K562 (cell line): ENCODE data around the gene ING4. TPM values are rescaled to one million over a fixed set of nuclear protein-coding genes. Genes with fewer than 3 reads are reported as not detected.

Source experiments
- ATF2 ChIP-seq: sonication (generic); formaldehyde crosslinking; IDR thresholded peaks from 2 replicates; pipeline ENCODE4 v1.8.1; 2022; ENCODE audit warnings: missing genetic modification reagents
- ATF4 ChIP-seq: fragments of 450-650 bp; formaldehyde crosslinking; IDR thresholded peaks from 2 replicates; pipeline ENCODE4 v1.4.0; 2022; ENCODE audit warnings: mild to moderate bottlenecking, moderate library complexity
- BHLHE40 ChIP-seq: IDR thresholded peaks from 2 replicates; pipeline ENCODE4 v1.6.1; 2011; ENCODE audit warnings: low read length, improper control_type of control experiment
- CBFA2T2 ChIP-seq: fragments of 450-650 bp; conservative IDR thresholded peaks from 2 replicates; pipeline ENCODE4 v1.6.1; 2017; ENCODE audit warnings: mild to moderate bottlenecking
- FOXJ3 ChIP-seq: sonication (generic); formaldehyde crosslinking; IDR thresholded peaks from 2 replicates; pipeline ENCODE4 v1.4.0; 2020; ENCODE audit warnings: mild to moderate bottlenecking, missing genetic modification reagents
- GTF2B ChIP-seq: IDR thresholded peaks from 2 replicates; pipeline ENCODE4 v1.6.1; 2011; ENCODE audit not compliant: insufficient read length; ENCODE audit errors: extremely low read depth
- MAX ChIP-seq: sonication (generic); formaldehyde crosslinking; IDR thresholded peaks from 2 replicates; pipeline ENCODE4 v1.9.0; 2022; ENCODE audit warnings: mild to moderate bottlenecking, missing genetic modification reagents
- MEF2D ChIP-seq: conservative IDR thresholded peaks from 2 replicates; pipeline ENCODE4 v1.6.1; 2016; ENCODE audit warnings: low read depth, missing genetic modification characterization, missing compliant biosample characterization
- MTA3 ChIP-seq: fragments of 450-650 bp; formaldehyde crosslinking; IDR thresholded peaks from 2 replicates; pipeline ENCODE4 v1.6.1; 2017; ENCODE audit warnings: mild to moderate bottlenecking, borderline replicate concordance
- NFATC3 ChIP-seq: fragments of 450-650 bp; IDR thresholded peaks from 2 replicates; pipeline ENCODE4 v1.6.1; 2017; ENCODE audit warnings: mild to moderate bottlenecking
- NRF1 ChIP-seq, 2 experiments: fragments of 450-650 bp; IDR thresholded peaks in 1 of 2; conservative IDR thresholded peaks in 1 of 2; 2 replicates each; pipeline ENCODE4 v1.6.1; 2014; ENCODE audit warnings: mild to moderate bottlenecking in 2 of 2
- POU5F1 ChIP-seq: fragments of 150-350 bp; IDR thresholded peaks from 2 replicates; pipeline ENCODE4 v1.6.1; 2014; ENCODE audit warnings: borderline replicate concordance, low read length, low read depth, mild to moderate bottlenecking; ENCODE audit not compliant: partially characterized antibody
- SNIP1 ChIP-seq: fragments of 450-650 bp; IDR thresholded peaks from 2 replicates; pipeline ENCODE4 v1.7.1; 2017; ENCODE audit warnings: low read depth, mild to moderate bottlenecking
- TFAP4 ChIP-seq: sonication (generic); formaldehyde crosslinking; IDR thresholded peaks from 2 replicates; pipeline ENCODE4 v1.8.0; 2022; ENCODE audit warnings: missing genetic modification reagents, mild to moderate bottlenecking, moderate library complexity, borderline replicate concordance
- XRCC4 ChIP-seq: IDR thresholded peaks from one replicate; pipeline ENCODE4 v1.6.1; 2011; ENCODE audit not compliant: insufficient read depth, insufficient read length; ENCODE audit errors: extremely low read depth
- ZNF175 ChIP-seq: fragments of 200-800 bp; sonication (Bioruptor generic); IDR thresholded peaks from 2 replicates; pipeline ENCODE4 v1.6.1; 2016; ENCODE audit warnings: low read depth, mild to moderate bottlenecking, missing genetic modification characterization, missing compliant biosample characterization
- ZNF311 ChIP-seq: fragments of 250-450 bp; sonication (Bioruptor Pico); IDR thresholded peaks from 2 replicates; pipeline ENCODE4 v1.4.0; 2020; ENCODE audit warnings: mild to moderate bottlenecking, moderate library complexity
- ZNF592 ChIP-seq: fragments of 450-650 bp; IDR thresholded peaks from 2 replicates; pipeline ENCODE4 v1.6.1; 2017; ENCODE audit warnings: antibody characterized with exemption, mild to moderate bottlenecking
- ZNF766 ChIP-seq: fragments of 200-800 bp; sonication (Bioruptor generic); conservative IDR thresholded peaks from 2 replicates; pipeline ENCODE4 v1.6.1; 2016; ENCODE audit warnings: missing genetic modification characterization, missing compliant biosample characterization
- ZZZ3 ChIP-seq: fragments of 450-650 bp; IDR thresholded peaks from 2 replicates; pipeline ENCODE4 v1.6.1; 2016; ENCODE audit warnings: antibody characterized with exemption, mild to moderate bottlenecking, moderate library complexity
- polyA plus RNA-seq, 8 experiments: library from polyadenylated mRNA; depleted of rRNA in 4 of 8; stranded (reverse) in 5 of 8; unstranded in 3 of 8; fragments of >200 nt; fragmentation: Nextera tagmentation in 2 of 8; fragmentation: Illumina TruSeq in 1 of 8; extraction: Ambion mirVana in 2 of 8; extraction: Trizol in 1 of 8; gene quantifications; 2 replicates each; pipeline versions ENCODE4 v1.2.1 to v1.2.3, GENCODE V29; 2011 to 2014; ENCODE audit warnings: inconsistent platforms in 1 of 8, missing spikeins in 1 of 8
- total RNA-seq, 7 experiments: library from RNA; depleted of rRNA in 6 of 7; stranded (reverse); fragments of >200 nt in 6 of 7; fragmentation: Illumina TruSeq in 2 of 7; extraction: Trizol in 2 of 7; gene quantifications; 2 replicates each; pipeline versions ENCODE4 v1.2.1 to v1.2.3, GENCODE V29; 2011 to 2021; ENCODE audit warnings: low replicate concordance in 1 of 7

The ING4 gene
- total and polyA plus RNA-seq, 9 of the 15 experiments (the other 6 are each of a cell fraction or from before 2014, with no cell fraction given): 6.6 to 30.2 (median 15.7) TPM

- TF ChIP-seq TFAP4 (CRISPR knock-in tag) (peak; percentile 99), ZNF766 (CRISPR knock-in tag) (peak; percentile 69), CBFA2T2 (peak; percentile 46), NRF1 (conservative IDR thresholded peaks at IDR 0.05 in 1 of 2, IDR thresholded peaks at IDR 0.05 in 1 of 2) (peak; percentile 80 to 82), MEF2D (no peak), BHLHE40 (0 out of 2 replicates have a peak, but pooled peaks have one; percentile 23), ZZZ3 (no peak), GTF2B (no peak), MAX (peak; percentile 42; the same call in 1 of the 2 replicates), FOXJ3 (CRISPR knock-in tag) (no peak), ATF4 (CRISPR knock-in tag) (no peak), POU5F1 (no peak), NFATC3 (no peak), XRCC4 (no peak), MTA3 (0 out of 2 replicates have a peak, but pooled peaks have one; percentile 48), ZNF175 (CRISPR knock-in tag) (0 out of 2 replicates have a peak, but pooled peaks have one; percentile 34), SNIP1 (no peak), ZNF592 (peak; percentile 46; the same call in 1 of the 2 replicates), ZNF311 (CRISPR knock-in tag) (no peak), ATF2 (CRISPR knock-in tag) (no peak)
Observed at GRCh38 chr12:6626654-6627283, 36.1 kb downstream of the ING4 start (continued).
